Hematopoietic multipotent progenitor cell treated with erythropoietin and hydrocortisone succinate and interleukin-3 and kit ligand, for 8 days (in vitro differentiated cells): ENCODE data around the gene COQ8A.

Experiments
- DNase-seq: peaks from one replicate; pipeline ENCODE4 v3.0.0-alpha.2; 2015

The COQ8A gene

DNA sequence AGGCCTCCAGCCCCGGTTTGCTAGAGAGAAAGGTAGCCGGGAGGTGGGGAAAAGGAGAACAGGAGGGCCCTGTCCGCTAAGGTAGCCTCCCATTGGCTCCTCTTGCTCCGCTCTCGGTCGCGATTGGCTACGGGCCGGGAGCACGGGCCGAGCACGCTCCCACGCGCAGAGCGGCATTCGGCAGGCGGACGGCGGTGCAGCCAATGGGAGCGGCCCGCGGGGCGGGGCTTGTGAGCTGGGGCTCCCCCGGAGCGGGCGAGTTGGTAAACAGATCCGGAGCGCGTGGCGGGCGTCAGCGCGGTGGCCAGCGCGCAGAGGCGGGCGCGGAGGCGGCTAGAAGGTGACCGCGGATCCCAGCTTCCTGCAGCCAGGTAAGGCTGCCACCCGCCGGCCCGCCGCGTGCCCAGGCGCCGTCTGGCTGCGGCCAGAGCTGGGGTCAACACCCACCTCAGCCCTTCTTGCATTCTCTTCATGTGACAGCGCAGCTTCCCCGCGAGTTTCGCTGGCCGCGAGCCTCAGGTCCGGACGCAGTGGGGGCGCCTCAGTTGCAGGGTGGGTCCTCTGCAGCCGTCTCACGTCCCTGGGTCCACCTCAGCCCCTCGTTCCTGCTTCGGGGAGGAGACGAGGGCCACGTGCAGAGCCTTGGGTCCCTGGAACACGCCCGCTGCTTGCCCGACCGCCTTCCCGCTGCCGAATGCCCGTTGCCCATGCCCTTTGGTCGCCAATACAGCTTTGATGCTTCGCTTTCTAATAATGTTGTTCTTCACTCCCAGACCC is at the start of gene COQ8A:
Gene COQ8A (plus strand): TSS at position 266 of the 777 bp plus-strand sequence. CDS start 21,092 bp downstream, outside the sequence.
- DNase-seq, result peak; percentile 100

DNA sequence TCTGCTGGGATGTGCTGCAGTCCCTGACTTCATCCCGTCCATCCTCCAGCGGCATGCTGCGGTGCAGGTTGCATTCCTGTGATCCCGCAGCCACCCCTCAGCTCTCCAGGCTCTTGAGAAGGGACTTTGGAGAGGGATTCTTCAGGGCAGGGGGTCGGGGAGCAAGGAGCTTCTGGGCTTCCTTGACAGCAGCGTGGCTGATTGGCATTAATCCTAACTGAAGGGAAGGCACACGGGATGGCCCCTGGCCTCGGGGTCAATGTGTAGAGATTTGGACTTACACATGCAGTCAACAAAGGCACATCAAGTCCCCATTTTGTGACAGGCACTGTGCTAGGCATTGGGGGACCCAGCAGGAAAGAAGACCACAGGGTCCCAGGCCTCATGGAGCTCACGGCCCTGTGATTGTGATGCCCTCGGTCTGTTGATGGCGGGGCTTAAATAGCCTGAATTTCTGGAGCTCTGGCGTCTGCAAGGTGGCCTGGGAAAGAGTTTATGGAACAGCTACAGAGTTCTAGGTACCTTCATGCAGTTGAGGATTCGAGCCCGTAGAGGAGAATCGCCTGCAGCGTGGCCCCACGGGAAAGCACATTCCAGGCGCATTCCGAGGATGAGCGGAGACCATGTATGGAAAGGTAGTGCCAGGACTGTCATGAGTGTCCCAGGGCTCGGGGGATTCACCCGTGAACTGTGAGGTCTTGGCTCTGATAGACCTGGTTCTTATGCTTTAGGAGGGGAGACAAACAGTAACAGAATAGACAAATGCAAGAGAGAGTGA is 49.6 kb upstream of the COQ8A start:
- no peak for DNase-seq

DNA sequence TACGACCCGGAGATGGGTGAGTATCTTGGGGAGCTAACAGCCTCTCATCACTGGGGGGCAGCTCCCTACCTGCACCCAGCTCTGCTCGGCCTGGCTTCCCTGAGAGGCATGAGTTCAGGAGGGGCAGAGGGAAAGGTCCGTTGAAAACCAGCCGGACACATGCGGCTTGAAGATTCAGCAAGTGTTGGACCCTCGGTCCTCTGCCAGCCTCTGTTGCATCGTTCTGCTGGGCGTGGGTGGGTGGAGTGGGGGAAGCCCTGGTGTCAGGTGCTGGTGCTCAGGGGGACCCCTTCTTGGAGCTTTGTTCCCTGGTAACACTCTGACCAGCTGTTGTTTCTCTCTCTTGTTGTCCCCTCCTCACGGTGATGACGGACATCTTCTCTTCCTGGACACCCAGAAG is 48.7 kb upstream of the COQ8A start:
- no peak for DNase-seq

DNA sequence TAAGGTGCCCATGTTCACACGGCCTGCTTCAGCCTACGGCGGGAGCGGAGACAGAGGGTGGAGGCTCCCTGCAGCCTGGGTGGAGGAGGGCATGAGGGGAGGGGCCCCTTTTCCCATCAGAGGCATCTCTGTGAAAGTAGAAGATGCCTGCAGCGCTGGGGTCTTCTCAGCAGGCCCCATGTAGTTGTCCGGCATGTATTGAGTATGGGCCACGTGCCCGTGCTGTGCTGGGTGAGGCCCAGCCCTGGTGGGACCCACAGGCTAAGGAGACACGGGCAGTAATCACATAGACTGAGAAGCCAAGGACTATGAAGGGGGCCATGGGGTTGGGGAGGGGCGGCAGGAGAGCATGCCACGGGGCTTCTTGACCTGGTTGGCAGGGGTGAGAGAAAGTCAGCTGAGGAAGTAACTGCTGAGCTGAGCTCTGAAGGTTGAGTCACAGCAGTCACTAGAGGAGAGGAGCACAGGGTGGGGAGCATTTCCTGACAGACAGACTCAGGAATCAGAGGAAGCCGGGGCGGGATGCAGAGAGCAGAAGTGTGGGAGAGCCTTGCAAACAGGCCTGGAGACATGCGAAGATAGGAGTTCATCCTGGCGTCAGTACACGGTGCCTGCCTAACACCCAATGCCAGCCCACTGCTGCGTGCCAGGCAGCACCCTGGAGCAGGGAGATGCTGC is 48.1 kb upstream of the COQ8A start:
- no peak for DNase-seq

DNA sequence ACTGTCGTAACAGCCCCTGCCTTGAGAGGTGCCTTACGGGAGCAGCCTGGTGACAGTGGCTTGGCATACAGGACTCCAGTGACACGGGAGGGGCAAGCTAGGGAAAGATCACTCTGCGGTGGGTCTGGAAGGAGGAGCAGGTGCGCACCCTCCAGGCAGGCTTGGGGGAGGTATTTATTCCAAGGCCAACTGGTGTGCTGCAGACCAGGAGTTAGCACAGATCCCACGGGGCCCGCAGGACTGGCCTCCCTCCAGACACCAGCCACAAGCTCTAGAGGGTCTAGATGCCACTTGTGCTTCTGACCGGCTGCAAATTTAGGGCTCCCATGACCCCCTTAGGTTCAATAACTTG is 47.6 kb upstream of the COQ8A start:
- DNase-seq, result no peak

DNA sequence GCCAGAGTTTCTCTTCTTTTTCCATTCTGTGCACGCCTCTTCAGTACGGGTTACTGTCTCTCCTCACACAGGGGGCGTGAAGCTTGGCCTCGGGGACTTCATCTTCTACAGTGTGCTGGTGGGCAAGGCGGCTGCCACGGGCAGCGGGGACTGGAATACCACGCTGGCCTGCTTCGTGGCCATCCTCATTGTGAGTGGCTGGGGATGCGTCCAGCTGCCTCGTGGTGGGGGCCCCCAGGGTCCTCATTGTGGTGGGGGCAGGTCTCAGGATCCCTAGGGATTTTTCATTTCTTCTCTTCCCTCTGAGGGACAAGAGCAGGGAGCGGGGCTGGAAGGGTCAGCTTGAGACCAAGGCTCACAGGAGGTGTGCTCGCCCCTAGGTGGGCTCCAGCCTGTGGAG is 46.2 kb upstream of the COQ8A start:
- no peak for DNase-seq

DNA sequence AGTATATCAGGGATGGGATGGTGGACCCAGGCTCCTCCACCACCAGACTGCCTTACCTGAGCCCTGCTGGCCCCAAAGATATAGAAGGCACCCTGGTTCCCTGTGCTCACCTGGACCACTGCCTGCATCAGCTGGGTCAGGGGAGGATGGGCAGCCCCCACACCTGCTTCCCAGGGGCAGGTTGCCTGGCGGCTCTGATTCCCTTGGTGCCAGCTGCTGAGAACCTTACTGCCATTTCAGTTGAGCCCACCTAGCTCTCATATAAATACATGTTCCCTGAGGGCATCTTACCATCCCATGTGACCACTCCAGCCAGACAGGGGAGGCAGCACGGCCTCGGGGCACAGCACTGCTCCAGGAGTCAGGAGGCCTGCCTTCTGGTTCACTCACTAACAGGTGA is 45.3 kb upstream of the COQ8A start:
- no peak for DNase-seq

DNA sequence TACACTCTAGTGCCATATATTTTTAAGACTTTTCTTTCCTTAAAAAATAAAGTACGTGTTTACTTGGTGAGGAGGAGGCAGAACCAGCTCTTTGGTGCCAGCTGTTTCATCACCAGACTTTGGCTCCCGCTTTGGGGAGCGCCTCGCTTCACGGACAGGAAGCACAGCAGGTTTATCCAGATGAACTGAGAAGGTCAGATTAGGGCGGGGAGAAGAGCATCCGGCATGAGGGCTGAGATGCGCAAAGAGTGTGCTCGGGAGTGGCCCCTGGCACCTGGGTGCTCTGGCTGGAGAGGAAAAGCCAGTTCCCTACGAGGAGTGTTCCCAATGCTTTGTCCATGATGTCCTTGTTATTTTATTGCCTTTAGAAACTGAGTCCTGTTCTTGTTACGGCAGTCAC is 44.5 kb upstream of the COQ8A start:
- DNase-seq, result no peak

DNA sequence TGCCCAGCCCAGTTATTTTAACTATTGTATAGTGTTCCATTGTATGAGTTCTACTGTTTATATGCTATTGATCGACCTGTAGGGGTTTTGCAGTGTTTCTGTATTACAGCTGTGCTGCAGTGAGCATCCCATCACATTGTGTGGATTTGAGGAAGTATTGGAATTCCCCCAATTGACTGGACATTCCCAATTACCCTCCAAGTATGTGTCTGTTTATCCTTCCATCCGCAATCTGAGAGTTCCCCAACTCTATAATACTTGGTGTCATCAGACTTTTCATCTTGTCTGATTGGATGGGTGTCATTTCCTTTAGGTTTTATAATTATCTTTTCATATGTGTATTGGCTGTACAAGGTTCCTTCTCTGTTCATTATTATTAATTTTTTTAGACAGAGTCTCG is 41.8 kb upstream of the COQ8A start:
- no peak for DNase-seq

DNA sequence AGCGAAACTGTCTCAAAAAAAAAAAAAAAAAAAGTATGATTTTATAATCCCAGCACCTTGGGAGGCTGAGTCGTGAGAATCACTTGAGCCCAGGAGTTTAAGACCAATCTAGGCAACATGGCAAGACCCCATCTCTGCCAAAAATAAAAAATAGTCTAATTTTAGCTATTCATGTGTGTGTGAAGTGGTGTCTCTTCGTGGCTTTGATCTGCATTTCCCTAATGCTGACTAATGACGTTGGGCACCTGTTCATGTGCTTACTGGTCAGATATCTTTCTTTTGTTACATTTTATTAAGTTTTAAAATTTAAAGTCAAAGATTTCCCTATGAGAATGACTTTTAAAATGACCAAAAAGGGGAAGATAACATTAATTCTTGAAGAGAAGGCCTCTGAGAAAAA is 38.7 kb upstream of the COQ8A start:
- DNase-seq, result no peak

DNA sequence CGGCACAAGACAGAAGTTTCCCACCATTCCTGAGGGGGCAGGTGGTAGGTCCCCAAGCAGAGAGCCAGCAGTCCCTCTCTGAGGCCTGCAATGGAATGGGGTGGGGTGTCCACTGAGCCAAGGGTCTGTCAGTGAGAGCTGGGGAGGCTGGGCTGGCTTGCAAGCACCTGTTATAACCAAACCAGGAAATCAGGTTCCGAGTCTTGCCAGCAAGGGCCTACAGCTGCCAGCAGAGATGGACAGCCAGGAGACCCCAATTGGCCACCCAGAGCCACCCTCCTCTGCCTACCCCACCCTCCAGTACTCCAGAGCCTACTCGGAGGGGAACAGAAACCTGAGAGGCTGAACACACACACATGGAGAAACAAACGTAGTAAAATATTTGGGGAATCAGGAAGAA is 37.5 kb upstream of the COQ8A start:
- DNase-seq, result no peak

DNA sequence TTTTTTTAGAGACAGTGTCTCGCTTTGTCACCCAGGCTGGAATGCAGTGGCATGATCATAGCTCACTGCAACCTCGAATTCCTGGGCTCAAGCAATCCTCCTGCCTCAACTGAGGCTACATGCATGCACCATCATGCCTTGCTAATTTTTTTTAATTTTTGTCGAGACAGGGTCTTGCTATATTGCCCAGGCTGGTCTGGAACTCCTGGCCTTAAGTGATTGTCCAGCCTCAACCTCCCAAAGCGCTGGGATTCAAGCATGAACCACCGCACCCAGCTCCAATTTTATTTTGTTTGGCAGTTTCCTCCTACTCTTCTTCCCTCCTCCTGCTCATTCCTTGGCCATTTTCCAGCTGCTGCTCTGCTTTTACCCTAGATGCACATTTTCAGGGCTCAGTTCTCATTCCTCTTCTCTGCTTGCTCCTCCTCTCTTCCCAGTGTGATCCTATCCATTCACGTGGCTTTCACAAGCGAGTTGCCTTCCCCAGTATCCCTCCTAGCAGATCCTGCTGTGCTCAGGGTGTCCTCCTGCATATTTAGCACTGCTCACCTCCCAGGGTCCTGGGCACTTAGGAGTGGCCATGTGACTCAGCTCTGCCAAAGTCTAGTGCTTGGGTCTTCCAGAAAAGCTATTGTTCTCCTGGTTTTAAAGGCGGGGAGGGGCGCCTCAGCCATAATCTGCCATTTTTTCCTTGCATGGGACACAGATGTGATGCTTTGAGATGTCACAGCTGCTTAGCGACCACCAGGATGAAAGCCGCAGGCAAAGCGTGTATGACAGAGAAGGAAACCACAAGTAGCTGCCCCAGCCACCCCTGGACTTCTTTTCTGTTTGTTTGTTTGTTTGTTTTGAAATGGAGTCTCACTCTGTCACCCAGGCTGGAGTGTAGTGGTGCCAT is 36.0 kb upstream of the COQ8A start:
- no peak for DNase-seq

DNA sequence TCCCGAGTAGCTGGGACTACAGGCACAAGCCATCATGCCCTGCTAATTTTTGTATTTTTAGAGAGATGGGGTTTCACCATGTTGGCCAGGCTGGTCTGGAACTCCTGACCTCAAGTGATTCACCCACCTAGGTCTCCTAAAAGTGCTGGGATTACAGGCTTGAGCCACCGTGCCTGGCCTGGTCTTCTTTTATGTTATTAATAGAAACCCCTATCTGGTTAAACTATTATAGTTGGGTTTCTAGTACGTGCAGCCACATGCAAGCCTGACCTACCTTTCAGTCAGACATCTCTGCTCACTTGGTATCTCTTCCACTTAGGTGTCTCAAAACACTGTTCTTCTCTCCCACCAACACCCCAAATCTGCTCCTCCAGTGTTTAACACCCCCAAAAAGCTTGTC is 35.3 kb upstream of the COQ8A start:
- no peak for DNase-seq

DNA sequence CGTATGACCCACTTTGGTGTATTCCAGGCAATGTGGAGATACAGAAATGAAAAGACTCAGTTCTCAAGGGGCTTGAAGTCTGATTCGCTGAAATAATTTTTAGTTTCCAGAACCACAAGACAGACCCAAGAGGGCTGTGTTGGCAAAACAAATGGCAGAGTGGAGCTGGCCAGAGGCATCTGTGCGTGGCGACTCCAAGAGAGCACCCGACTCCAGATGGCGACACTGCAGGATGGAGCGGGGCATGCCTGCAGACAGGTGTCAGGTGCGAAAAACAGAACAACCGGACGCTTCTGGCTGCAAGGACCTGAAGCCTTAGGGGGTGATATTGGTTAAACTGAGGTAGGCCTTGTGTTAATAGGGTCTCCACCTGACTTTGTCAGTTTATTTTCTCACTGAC is 31.7 kb upstream of the COQ8A start:
- DNase-seq, result no peak

DNA sequence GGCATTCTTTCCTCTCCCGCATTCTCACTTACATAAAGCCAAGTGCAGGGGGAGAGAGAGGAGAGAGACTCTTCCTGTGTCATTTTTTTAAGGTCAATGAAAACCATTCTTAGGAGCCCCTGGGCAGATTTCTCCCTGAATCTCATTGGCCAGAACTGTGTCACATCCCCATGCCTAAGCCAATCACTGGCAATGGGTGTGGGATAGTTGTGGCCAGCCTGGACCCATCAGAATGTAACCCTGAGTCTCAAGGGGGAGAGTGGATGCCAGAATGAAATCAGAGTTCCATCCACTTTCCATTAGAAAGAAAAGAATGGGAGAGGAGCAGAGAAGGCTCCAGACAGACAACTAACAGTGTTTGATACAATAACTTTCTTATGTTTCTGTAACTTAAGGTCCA is 31.2 kb upstream of the COQ8A start:
- DNase-seq, result no peak

DNA sequence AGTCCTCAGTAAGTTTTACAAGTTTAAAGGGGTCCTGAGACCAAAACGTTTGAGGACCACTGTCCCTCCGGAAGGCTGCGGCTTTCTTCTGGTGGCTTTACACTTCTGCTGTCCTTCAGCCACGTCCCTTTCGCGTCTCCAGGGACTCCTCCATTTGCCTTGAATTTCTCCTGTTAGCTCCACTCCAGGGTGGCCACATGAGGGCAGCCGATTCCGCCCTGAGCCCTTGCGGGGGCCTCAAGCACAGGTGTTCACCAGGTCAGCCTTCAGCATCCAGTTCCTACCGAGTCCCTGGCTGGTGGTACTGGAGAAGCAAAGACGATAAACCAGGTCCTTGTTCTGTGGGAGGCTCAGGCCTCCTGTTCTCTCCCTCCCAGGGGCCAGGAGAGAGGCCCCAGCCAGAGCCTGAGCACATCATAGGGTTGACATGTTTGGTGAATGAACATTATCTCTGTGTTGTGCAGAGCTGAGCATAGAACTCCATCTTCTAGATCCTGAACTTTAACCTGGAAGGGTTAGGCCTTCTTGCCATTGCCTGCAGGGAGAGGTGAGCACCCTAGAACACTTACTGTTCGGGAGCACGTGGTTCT is 27.4 kb upstream of the COQ8A start:
- DNase-seq, result peak; percentile 75

DNA sequence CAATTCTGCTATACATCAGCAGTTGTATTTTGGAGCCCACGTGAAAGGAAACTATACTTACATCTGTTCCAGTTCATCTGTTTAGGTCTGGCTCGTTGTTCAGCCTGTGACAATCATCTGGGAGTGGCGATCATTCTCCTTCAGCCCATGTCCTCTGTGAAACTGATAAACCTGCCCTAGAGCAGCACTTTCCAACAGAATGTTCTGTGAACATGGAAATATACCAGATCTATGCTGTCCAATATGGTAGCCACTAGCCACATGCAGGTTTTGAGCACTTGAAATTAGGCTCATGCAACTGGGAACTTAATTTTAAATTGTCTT is 24.5 kb upstream of the COQ8A start:
- DNase-seq, result peak; percentile 79

DNA sequence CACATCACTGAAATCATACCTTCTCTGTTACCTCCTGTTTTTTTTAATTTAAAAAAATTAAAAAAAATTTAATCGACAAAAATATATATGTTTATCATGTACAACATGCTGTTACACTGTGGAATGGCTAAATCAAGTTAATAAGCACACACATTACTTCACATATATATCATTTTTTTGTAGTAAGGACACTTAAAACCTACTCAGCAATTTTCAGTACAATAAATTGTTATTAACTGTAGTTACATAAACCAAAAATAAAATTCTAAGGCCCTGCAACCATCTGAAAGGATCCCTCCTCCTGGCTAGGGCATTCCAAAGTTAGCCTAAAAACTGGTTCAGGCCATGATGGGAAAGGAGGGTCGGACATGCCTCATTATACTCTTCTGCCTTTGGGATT is 23.6 kb upstream of the COQ8A start:
- no peak for DNase-seq

DNA sequence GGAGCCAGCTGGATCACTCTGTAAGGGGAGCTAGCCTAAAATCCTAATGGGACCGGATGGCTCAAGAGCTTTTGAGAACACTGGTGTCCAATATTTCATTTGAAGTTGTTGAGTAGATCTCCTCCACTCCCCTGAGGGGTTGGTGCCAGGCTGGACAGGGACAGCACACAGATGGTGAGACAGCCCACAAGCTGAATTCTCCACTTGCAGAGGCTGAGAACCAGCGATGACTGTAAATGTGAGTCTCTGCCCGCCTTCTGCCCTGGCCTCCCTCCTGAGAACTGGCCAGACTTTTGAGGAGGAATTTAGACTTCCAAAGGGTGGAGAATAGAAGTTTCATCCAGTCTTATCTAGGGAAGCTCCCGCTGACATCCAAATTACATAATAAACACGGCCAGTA is 20.5 kb upstream of the COQ8A start:
- DNase-seq, result no peak

DNA sequence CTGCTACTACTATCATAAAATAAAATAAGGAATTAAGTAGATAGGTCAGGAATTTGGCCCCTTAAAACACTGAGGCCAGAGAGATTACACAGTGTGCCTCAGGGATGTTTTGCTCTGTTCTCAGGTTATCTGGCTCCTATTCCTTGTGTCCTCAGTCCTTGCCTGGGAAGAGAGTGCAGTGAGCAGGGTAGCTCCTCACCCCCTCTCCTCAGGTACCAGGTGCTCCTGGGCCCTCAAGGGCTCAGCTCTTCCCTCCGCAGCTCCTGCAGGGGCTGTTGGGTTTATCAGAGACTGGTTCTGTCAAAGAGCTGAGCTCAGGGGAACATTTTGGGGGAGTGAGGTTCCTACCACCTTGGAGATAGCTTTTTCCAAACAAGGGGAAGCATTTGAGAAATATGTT is 20.1 kb upstream of the COQ8A start:
- DNase-seq, result no peak

DNA sequence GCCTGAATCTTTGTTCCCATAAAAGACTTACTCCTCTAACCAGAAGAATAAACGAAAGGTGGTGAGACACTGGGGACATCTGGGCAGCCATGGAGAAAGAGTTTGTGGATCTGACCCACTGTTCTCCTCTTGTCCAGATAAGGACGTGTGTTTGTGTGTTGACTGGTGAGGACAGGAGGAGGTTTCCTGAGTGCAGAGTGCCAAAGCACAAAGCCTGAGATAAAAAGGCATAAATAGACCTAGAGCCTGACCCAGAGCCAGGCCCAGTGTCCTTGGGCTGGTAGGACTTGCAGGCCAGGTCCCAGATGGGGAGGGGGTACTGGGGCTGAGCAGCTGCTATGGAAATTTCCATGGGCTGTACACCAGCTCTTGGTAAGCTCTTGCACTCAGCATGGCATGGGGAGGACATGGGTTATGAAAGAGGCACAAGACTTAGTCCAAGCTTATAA is 19.6 kb upstream of the COQ8A start:
- no peak for DNase-seq

DNA sequence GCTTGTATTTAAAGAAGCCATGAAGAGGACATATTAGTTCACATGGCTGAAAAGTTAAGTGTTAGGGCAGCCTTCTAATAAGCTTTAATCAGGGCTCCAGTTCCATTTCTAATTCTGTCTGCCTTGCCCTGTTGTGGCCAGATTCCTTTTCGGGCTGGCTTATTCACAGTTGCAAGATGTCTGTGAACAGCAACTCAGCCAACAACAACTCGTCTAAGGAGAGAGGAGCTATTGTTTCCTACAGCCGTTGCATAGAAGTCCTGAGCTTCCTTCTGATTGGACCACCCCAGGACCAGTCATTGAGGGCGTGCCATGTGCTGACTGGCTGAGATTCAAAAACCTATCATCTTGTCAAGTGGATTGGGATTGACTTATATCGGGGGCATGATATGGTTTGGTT is 18.6 kb upstream of the COQ8A start:
- DNase-seq, result no peak
